ENCODE measurements around the gene OR9A4. TPM values are rescaled to one million over a fixed set of nuclear protein-coding genes. Genes with fewer than 3 reads are reported as not detected.

The OR9A4 gene
- total and polyA plus RNA-seq, 10 of the 15 experiments (the other 5 are each of a cell fraction or from before 2014, with no cell fraction given): not detected

GRCh38 chr7:141952461-141952860, 36.3 kb downstream of the OR9A4 start (continued):
- no peak for TF ChIP-seq ZNF592 (IDR thresholded peaks at IDR 0.05)
- no peak for TF ChIP-seq NBN (IDR thresholded peaks at IDR 0.05)

GRCh38 chr7:141954334-141954733, 38.1 kb downstream of the OR9A4 start:
- 0% methylated on average over 1 of the region's 1 CpG for WGBS (ENCODE audit: insufficient coverage, insufficient replicate concordance, low lambda C conversion rate, missing lambda C conversion rate)
- no peaks in the 10 kb centered on the region for H3K4me1 ChIP-seq (ENCODE audit: control insufficient read depth, insufficient read depth, low read length)
- no peaks in the 10 kb centered on the region for H3K79me2 ChIP-seq (ENCODE audit: control insufficient read depth, insufficient read depth, low read length)
- no peak for FAIRE-seq
- H2AFZ ChIP-seq (ENCODE audit: control insufficient read depth, low read depth, low read length): no peak overlapping the region
- H4K20me1 ChIP-seq (ENCODE audit: control insufficient read depth, insufficient read depth): no peaks in the 10 kb centered on the region
- no peaks in the 10 kb centered on the region for H3K27me3 ChIP-seq (replicated peaks in 1 of 2; ENCODE audit: control insufficient read depth in 2 of 2, insufficient read depth in 2 of 2, low read length in 1 of 2)
- in situ Hi-C loops (cut with MboI) (no loop called here), intact Hi-C loops (cut with micrococcal nuclease; ENCODE audit: unreplicated experiment) (no loop called here)
- no peak for ATAC-seq
- DNase-seq (ENCODE audit: low read depth, low spot score): no peak
- no peaks in the 10 kb centered on the region for H3K36me3 ChIP-seq (ENCODE audit: control insufficient read depth in 2 of 2, insufficient read depth in 2 of 2, low read length in 1 of 2)
- no peak overlapping the region for H3K27ac ChIP-seq (ENCODE audit: control insufficient read depth, insufficient read depth)
- ChIA-PET SMC1A (ENCODE audit: uncharacterized antibody, unreplicated experiment) (no interaction called here), POLR2A (no interaction called here), CTCF (no interaction called here), RAD21 (ENCODE audit: unreplicated experiment) (no interaction called here)
- H3K4me2 ChIP-seq (ENCODE audit: control insufficient read depth, insufficient read depth): no peak overlapping the region
- no TSS peak for BruUV-seq (replicated peaks)
- H3K9ac ChIP-seq (ENCODE audit: control insufficient read depth, insufficient read depth, low read length): no peak overlapping the region
- no peak overlapping the region for H3K4me3 ChIP-seq
- no peaks in the 10 kb centered on the region for H3K9me3 ChIP-seq (replicated peaks; ENCODE audit: control insufficient read depth, insufficient read depth, low read length)
- TF ChIP-seq NFYB (IDR thresholded peaks at IDR 0.05; ENCODE audit: insufficient read depth, low read depth, low read length) (no peak), ZNF207 (IDR thresholded peaks at IDR 0.05; ENCODE audit: borderline replicate concordance) (no peak), REST (IDR thresholded peaks at IDR 0.05; ENCODE audit: low read depth, low read length) (no peak)
- TF ChIP-seq, protein P1, sequence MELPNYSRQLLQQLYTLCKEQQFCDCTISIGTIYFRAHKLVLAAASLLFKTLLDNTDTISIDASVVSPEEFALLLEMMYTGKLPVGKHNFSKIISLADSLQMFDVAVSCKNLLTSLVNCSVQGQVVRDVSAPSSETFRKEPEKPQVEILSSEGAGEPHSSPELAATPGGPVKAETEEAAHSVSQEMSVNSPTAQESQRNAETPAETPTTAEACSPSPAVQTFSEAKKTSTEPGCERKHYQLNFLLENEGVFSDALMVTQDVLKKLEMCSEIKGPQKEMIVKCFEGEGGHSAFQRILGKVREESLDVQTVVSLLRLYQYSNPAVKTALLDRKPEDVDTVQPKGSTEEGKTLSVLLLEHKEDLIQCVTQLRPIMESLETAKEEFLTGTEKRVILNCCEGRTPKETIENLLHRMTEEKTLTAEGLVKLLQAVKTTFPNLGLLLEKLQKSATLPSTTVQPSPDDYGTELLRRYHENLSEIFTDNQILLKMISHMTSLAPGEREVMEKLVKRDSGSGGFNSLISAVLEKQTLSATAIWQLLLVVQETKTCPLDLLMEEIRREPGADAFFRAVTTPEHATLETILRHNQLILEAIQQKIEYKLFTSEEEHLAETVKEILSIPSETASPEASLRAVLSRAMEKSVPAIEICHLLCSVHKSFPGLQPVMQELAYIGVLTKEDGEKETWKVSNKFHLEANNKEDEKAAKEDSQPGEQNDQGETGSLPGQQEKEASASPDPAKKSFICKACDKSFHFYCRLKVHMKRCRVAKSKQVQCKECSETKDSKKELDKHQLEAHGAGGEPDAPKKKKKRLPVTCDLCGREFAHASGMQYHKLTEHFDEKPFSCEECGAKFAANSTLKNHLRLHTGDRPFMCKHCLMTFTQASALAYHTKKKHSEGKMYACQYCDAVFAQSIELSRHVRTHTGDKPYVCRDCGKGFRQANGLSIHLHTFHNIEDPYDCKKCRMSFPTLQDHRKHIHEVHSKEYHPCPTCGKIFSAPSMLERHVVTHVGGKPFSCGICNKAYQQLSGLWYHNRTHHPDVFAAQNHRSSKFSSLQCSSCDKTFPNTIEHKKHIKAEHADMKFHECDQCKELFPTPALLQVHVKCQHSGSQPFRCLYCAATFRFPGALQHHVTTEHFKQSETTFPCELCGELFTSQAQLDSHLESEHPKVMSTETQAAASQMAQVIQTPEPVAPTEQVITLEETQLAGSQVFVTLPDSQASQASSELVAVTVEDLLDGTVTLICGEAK (IDR thresholded peaks at IDR 0.05; ENCODE audit: borderline replicate concordance): no peak
- TF ChIP-seq, protein P2, sequence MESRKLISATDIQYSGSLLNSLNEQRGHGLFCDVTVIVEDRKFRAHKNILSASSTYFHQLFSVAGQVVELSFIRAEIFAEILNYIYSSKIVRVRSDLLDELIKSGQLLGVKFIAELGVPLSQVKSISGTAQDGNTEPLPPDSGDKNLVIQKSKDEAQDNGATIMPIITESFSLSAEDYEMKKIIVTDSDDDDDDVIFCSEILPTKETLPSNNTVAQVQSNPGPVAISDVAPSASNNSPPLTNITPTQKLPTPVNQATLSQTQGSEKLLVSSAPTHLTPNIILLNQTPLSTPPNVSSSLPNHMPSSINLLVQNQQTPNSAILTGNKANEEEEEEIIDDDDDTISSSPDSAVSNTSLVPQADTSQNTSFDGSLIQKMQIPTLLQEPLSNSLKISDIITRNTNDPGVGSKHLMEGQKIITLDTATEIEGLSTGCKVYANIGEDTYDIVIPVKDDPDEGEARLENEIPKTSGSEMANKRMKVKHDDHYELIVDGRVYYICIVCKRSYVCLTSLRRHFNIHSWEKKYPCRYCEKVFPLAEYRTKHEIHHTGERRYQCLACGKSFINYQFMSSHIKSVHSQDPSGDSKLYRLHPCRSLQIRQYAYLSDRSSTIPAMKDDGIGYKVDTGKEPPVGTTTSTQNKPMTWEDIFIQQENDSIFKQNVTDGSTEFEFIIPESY (IDR thresholded peaks at IDR 0.05): no peak

Measured in GM12878 (cell line).